Esophagus squamous epithelium (tissue), 4 donors: ENCODE data around the gene PPP2R5B.

Experiments
- POLR2A ChIP-seq, 4 donors: fragments of 450-650 bp; IDR thresholded peaks; one replicate each; pipeline ENCODE4 v1.6.1; 2017; ENCODE audit warnings: antibody characterized with exemption in 4 of 4, mild to moderate bottlenecking in 4 of 4, moderate library complexity in 3 of 4
- TF ChIP-seq, protein P1 (sequence below), 6 experiments: fragments of 450-650 bp in 4 of 6; fragments of 200-600 bp in 2 of 6; sonication (generic) in 2 of 6; IDR thresholded peaks; one replicate each; pipeline ENCODE4 v1.5.1; 2016 to 2019; ENCODE audit warnings: antibody characterized with exemption in 6 of 6, mild to moderate bottlenecking in 4 of 6, moderate library complexity in 4 of 6

GRCh38 chr11:64884019-64884418 lies 40.5 kb upstream of the PPP2R5B start:
- no peak for TF ChIP-seq POLR2A (IDR thresholded peaks at IDR 0.05)
- TF ChIP-seq, protein P1, sequence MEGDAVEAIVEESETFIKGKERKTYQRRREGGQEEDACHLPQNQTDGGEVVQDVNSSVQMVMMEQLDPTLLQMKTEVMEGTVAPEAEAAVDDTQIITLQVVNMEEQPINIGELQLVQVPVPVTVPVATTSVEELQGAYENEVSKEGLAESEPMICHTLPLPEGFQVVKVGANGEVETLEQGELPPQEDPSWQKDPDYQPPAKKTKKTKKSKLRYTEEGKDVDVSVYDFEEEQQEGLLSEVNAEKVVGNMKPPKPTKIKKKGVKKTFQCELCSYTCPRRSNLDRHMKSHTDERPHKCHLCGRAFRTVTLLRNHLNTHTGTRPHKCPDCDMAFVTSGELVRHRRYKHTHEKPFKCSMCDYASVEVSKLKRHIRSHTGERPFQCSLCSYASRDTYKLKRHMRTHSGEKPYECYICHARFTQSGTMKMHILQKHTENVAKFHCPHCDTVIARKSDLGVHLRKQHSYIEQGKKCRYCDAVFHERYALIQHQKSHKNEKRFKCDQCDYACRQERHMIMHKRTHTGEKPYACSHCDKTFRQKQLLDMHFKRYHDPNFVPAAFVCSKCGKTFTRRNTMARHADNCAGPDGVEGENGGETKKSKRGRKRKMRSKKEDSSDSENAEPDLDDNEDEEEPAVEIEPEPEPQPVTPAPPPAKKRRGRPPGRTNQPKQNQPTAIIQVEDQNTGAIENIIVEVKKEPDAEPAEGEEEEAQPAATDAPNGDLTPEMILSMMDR (IDR thresholded peaks at IDR 0.05) = no peak
